ENCODE data around the gene EVX1. TPM values are rescaled to one million over a fixed set of nuclear protein-coding genes. Genes with fewer than 3 reads are reported as not detected.
A peak's percentile ranks its signal among the peaks of the same experiment; 100 is the strongest.

The EVX1 gene
- polyA plus RNA-seq, result not detected

- Mint-ChIP-seq H3K4me3 (peak within 1 kb of the TSS; percentile 39 to 74 (median 57)), H3K36me3 (peaks cover 2% of the 10 kb centered on the region), H3K9me3 (peaks cover 0 to 9% (median 0%) of the 10 kb centered on the region in 3 donors), H3K27me3 (peaks cover 77% of the 10 kb centered on the region), H3K4me1 (peaks cover 8 to 18% (median 12%) of the 10 kb centered on the region in 3 donors), H3K27ac (peak within 1 kb of the TSS; percentile 81 to 88 (median 85))
Observed at GRCh38 chr7:27242555-27243339, at the start of gene EVX1. TSS of gene EVX1 (plus strand) at chr7:27242802. CDS start at chr7:27243031, 229 bp downstream.

GRCh38 chr7:27193335-27194001 is 49.1 kb upstream of the EVX1 start:
- Mint-ChIP-seq H3K4me3 (peak overlapping the region in 3 of 4 donors; percentile 25 to 59 (median 45)), H3K4me1 (peaks cover 6 to 19% (median 15%) of the 10 kb centered on the region in 3 donors), H3K9me3 (peaks cover 0 to 5% (median 0%) of the 10 kb centered on the region in 3 donors), H3K27me3 (peaks cover 74% of the 10 kb centered on the region), H3K27ac (peak overlapping the region; percentile 46 to 97 (median 82)), H3K36me3 (no peaks in the 10 kb centered on the region)

GRCh38 chr7:27194002-27194352 is 48.6 kb upstream of the EVX1 start:
- Mint-ChIP-seq H3K36me3 (no peaks in the 10 kb centered on the region), H3K27me3 (peaks cover 74% of the 10 kb centered on the region), H3K4me3 (peak overlapping the region in 2 of 4 donors; percentile 45 to 59), H3K27ac (peak overlapping the region; percentile 46 to 97 (median 82)), H3K9me3 (peaks cover 0 to 5% (median 0%) of the 10 kb centered on the region in 3 donors), H3K4me1 (peaks cover 4 to 19% (median 12%) of the 10 kb centered on the region in 3 donors)

DNA sequence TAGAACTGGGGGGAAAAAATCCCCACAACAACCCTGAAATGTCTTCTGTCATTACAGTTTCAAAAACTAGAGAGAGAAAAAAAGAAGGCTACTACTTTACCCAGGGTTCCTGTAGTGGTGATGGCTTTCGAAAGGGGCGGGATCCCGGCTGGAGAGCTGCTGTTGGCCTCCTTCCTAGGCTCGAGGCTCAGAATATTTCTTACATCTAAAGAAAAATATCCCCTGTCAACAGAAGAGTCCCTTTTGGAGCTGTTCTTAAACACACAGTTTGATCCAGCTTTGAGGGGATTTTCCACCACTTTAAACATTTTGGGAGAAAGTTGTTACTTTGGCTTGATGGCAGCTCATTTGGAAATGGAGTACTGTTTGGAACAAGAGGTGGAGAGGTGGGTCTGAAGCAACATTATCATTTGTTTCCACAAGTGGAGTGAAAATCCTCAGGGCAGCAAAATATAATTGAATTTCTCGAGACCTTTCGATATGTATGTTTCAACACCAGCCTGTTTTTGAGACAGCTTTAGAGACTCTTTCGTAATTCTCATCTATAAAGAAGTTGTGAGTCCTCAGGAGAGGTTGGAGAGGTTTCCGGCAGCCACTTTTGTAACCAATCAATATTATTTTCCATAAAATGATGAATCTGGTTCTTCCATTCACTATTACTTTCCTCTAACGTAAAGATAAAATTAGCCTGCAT is 47.8 kb upstream of the EVX1 start:
- Mint-ChIP-seq H3K27ac (peak overlapping the region; percentile 63 to 97 (median 77)), H3K27me3 (peaks cover 70% of the 10 kb centered on the region), H3K36me3 (no peaks in the 10 kb centered on the region), H3K9me3 (peaks cover 0 to 5% (median 0%) of the 10 kb centered on the region in 3 donors), H3K4me1 (peaks cover 4 to 17% (median 9%) of the 10 kb centered on the region in 3 donors), H3K4me3 (peak overlapping the region in 1 of 4 donors; percentile 59)

- Mint-ChIP-seq H3K27ac (peak overlapping the region in 2 of 3 donors; percentile 84 to 88), H3K27me3 (peaks cover 69% of the 10 kb centered on the region), H3K36me3 (no peaks in the 10 kb centered on the region), H3K9me3 (peaks cover 0 to 5% (median 0%) of the 10 kb centered on the region in 3 donors), H3K4me1 (peaks cover 10 to 18% (median 13%) of the 10 kb centered on the region in 3 donors), H3K4me3 (peak overlapping the region in 1 of 4 donors; percentile 70)
Observed at GRCh38 chr7:27196287-27196767, 46.3 kb upstream of the EVX1 start.

DNA sequence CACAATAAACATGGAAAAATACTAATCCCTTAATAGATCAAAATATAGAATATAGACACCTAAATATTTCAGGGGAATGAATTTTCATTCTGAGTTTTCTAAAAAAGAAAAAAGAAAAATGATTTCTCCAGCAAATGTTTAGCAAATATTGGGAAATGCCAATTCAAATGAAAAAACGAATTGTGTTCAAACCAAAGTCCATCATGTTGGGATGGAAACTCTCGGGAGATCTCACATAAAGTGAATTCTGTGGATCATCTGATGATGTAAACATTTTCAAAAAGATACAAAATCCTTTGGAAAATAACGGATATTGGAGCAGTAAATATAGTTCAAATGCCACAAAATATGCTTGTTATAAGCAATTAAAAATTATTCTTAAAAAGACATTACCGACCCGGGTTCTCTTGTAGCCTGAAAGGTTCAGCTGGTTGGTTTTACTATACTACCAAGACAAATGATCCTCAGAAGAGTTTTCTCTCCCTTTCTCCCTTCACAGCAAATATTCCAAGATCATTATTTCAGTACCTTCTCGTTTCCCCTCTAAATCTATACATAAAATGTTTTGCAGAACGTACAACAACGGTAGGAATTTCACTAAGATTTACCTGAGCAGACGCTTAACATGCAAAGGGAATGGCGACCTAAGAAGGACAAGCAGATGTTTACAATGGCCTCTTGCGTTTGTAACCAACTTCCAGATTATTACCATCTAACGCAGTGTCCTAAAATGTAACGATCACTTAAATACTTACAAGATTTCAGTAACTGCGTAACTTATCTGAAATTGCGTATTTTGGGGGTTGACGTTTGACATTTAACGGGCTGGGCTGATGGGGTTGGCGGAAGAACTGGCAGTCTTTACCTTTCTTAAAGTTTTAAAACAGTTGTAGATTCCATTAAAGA is 45.2 kb upstream of the EVX1 start:
- H3K36me3 Mint-ChIP-seq, result no peaks in the 10 kb centered on the region
- H3K27ac Mint-ChIP-seq, result peak overlapping the region; percentile 59 to 91 (median 85)
- H3K27me3 Mint-ChIP-seq, result peaks cover 72% of the 10 kb centered on the region
- peaks cover 0 to 5% (median 0%) of the 10 kb centered on the region in 3 donors for H3K9me3 Mint-ChIP-seq
- H3K4me1 Mint-ChIP-seq, result peaks cover 13 to 25% (median 18%) of the 10 kb centered on the region in 3 donors
- peak overlapping the region in 1 of 4 donors; percentile 52 for H3K4me3 Mint-ChIP-seq

GRCh38 chr7:27198138-27198841 is 44.3 kb upstream of the EVX1 start:
- Mint-ChIP-seq H3K4me1 (peaks cover 12 to 29% (median 18%) of the 10 kb centered on the region in 3 donors), H3K27me3 (peaks cover 79% of the 10 kb centered on the region), H3K4me3 (peak overlapping the region in 3 of 4 donors; percentile 52 to 72 (median 55)), H3K9me3 (peaks cover 0 to 5% (median 0%) of the 10 kb centered on the region in 3 donors), H3K27ac (peak overlapping the region; percentile 74 to 91 (median 85)), H3K36me3 (no peaks in the 10 kb centered on the region)

DNA sequence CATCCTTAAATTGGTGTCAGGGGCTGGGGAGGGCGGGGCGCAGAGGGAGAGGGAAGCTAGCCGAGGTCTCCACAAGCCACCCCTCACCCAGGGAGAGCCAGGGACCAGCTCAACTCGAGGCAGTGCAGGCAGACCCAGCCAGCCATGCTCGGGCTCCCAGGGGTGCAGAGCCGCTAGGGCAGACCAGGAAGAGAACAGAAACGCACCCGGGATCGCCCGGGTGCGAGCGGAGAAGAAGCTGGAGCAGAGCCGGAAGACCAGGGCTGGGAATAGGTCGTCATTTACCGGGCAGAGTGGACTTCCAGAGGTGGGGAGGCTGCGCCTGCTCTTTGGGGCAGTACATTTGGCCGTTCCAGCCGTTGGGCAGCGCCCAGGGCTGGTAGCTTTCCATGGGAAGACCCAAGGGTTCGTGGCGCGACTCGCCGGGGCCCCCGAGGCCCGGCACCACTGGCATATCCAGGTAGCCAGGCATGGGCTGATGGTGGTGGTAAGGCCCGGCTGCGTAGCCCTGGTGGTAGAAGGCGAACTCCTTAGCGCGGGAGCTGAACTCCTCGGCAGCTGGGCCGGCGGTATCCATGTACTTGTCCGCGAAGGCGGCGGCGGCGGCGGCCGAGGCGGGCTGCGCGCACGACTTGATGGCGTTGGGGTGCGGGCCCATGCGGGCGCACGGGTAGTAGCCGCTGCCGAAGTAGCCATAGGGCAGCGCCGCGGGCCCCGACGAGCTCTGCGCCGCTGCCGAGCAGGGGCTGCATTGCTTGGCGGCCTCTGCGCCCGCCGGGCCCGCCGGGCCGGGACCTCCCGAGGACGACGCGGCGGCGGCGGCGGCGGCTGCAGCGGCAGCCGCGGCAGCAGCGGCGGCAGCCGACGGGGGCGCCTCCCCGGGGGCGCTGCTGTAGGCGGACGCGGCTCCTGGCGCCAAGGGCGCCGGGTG is 43.5 kb upstream of the EVX1 start:
- H3K27me3 Mint-ChIP-seq, result peaks cover 80% of the 10 kb centered on the region
- H3K4me1 Mint-ChIP-seq, result peaks cover 12 to 34% (median 18%) of the 10 kb centered on the region in 3 donors
- peaks cover 0 to 5% (median 0%) of the 10 kb centered on the region in 3 donors for H3K9me3 Mint-ChIP-seq
- H3K27ac Mint-ChIP-seq, result peak overlapping the region in 2 of 3 donors; percentile 91 to 95
- H3K4me3 Mint-ChIP-seq, result peak overlapping the region in 2 of 4 donors; percentile 5 to 52
- H3K36me3 Mint-ChIP-seq, result no peaks in the 10 kb centered on the region

DNA sequence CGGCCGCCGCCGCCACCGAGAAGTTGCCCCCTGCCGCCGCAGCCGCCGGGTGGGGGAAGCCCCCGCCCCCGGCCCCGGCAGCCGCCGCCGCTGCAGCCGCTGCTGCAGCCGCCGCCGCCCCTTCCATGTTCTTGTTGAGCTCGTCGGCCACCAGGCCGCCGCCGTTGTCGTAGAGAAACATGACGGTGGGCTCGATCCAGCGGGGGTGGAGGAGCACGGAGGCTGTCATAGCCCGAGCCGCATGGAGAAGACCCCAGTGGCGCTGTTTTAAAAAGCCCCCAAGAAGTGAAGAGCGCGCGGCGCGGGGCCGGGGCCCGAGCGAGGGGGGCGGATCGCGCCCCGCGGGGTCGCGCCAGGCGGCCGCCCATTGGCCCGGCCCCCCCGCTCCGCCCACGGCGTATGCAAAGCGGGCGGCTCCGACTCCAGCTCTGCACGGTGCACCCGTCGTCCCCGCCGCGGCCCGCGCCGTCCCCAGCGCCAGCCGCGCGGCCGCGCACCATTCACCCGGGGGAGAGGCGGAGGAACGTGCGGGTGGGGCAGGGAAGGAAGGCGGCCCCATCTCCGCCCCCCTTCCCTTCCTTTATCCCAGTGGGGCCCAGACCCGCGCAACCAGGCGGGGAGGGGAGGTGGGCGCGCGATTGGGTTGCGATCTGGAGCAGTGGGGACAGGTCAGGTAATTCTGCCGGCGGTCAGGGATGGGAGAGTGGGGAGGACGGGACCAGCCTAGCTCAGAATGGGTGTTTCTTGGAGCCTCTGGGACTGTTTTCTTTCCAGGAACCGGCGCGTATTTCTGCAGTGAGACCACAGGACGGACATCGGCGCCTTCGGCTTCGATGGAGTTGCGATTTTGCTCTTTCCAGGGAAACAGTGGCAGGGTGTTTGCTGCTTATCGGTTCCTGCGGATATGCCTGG is 42.5 kb upstream of the EVX1 start, which contains the start of gene HOXA13:
TSS of gene HOXA13 (minus strand) at position 243 of the 912 bp plus-strand sequence. CDS start at position 229, 14 bp downstream.
- Mint-ChIP-seq H3K36me3 (no peaks in the 10 kb centered on the region), H3K9me3 (peaks cover 0 to 5% (median 0%) of the 10 kb centered on the region in 3 donors), H3K27ac (peak within 1 kb of the TSS; percentile 86 to 95 (median 91)), H3K4me1 (peaks cover 12 to 36% (median 18%) of the 10 kb centered on the region in 3 donors), H3K4me3 (peak within 1 kb of the TSS; percentile 84 to 89 (median 86)), H3K27me3 (peaks cover 79% of the 10 kb centered on the region)

GRCh38 chr7:27200761-27201579 is 41.6 kb upstream of the EVX1 start:
- H3K9me3 Mint-ChIP-seq, result peaks cover 0 to 5% (median 2%) of the 10 kb centered on the region in 3 donors
- H3K4me1 Mint-ChIP-seq, result peaks cover 12 to 39% (median 20%) of the 10 kb centered on the region in 3 donors
- H3K36me3 Mint-ChIP-seq, result no peaks in the 10 kb centered on the region
- H3K27ac Mint-ChIP-seq, result peak overlapping the region; percentile 86 to 95 (median 90)
- H3K27me3 Mint-ChIP-seq, result peaks cover 82% of the 10 kb centered on the region
- H3K4me3 Mint-ChIP-seq, result peak overlapping the region; percentile 74 to 93 (median 84)

GRCh38 chr7:27201580-27202017 is 41.0 kb upstream of the EVX1 start:
- Mint-ChIP-seq H3K9me3 (peaks cover 0 to 5% (median 3%) of the 10 kb centered on the region in 3 donors), H3K36me3 (no peaks in the 10 kb centered on the region), H3K27ac (peak overlapping the region; percentile 86 to 95 (median 90)), H3K27me3 (peaks cover 82% of the 10 kb centered on the region), H3K4me1 (peaks cover 8 to 36% (median 19%) of the 10 kb centered on the region in 3 donors), H3K4me3 (peak overlapping the region; percentile 74 to 93 (median 84))

All from IgD-negative memory B cell (primary cell).